ENCODE data around the gene FAM118B.

Gene FAM118B

DNA sequence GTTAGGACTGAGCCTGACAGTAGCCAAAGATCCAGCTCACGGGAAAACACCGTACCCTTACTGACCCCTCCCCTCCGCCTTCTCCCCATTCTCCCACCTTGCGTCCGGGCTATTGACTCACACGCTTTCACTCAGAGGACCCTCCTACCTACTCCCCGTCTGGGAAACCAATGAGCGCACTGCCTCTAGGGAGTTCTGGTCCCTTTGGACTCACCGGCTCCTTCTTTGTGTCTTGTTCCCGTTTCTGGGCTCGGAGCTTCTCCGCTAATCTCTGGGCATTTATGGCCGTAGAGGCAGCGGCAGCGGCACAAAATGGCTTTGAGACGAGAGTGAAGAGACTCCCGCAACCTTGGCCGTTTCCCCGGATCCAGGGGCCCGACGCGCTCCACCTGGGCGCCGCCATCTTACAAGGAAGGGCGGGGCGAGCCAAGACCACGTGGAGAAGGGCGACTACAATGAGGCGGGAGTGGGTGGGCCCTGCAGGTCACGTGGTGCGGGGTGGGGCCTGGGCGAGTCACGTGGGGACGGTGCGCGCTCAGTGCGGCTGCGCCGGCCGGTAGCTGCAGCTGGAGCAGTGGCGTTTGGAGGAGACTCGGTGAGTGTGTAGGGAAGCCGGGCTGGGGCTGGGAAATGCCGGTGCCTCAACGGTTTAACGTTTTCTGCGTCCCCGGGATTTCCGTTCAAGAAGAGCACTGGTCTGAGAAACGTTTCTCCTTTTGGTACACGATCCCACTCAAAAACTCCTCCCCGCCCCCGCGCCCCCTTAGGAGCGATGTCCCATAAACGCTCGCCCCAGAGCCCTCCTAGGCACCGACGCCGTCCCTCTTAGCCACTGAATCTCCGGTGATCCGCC is at the start of gene FAM118B, which contains the start of gene RPUSD4:
Gene FAM118B, plus strand, starts transcription at position 547 of the 853 bp plus-strand sequence. CDS start 23,220 bp downstream, outside the sequence.
Gene RPUSD4, minus strand, starts transcription at position 415 of the 853 bp plus-strand sequence. Its CDS starts 12 bp downstream, at position 403.
- DNase-seq = peak; percentile 99

DNA sequence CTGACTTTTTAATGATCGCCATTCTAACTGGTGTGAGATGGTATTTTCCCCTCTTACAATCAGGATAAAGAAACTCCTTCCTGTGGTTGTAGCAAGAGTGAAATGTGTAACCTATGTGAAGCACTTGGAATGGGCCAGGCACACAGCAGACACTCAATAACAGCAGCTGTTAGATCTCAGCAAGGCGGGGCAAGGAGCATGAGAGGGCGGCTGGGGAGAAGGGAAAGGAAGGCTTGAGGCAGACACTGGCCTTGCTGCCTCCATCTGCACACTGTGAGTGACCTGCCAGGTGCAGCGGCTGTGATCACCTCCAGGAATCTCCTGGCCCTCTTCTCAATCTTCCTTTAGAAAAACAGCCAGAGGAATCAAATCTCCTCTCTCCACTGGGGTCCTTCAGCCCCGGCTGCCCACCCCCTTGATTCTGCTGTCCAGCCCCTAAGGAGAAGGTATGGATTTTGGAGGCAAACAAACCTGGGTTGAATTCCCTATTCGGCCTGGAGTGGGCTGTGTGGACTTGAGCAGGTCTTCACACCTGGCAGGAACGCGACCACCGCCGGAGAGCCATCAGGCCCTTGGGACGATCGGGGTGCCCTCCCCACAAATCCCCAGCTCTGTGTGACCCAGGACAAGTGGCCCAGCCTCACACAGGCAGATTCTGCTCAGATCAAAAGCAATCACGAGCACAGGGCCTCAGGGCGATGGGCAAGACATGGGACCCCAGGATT is 49.1 kb upstream of the FAM118B start:
- DNase-seq = no peak

DNA sequence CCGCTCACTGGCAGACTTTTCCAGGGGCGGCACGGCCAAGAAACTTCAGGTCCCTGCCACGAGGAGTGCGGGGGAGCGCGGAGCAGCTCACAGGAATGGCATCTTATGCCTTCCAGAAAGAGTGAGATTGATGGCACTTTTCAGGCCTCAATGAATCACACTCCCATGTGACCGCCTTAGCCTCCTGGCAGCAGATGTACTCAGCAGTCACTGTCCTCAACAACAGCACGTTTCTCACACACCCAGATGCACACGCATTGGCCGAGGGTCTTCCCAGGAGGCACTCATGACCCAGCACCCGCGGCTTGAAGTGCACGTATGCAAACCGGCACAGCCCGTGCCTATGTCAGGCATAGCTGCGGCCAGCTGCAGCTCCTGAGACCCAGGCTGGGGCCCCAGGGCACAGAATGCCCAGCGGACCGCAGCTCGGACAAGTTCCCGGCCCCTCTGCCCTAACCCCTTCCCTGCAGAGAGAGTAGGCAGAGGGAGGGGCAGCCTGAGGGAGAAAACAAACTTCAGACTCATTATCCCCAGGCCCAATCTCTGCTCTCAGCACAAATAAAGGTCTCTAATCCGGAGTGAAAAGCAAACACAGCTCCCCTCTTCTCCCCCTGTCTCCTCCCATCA is 48.4 kb upstream of the FAM118B start:
- DNase-seq = peak; percentile 73

DNA sequence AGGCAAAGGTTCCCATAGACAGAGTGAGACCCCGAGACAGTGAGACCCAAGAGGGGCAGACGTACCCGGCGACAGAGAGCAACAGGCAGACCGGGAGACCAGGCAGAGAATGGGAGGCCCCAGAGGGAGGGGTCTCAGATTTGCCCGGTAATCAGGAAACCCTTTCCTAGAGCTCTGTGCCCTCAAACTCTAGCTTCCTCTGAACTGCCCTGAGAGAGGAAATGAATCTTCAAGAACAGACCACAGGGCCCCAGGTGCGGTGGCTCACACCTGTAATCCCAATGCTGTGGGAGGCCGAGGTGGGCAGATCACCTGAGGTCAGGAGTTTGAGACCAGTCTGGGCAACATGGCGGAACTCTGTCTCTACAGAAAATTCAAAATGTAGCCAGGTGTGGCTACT is 47.8 kb upstream of the FAM118B start:
- no peak for DNase-seq

DNA sequence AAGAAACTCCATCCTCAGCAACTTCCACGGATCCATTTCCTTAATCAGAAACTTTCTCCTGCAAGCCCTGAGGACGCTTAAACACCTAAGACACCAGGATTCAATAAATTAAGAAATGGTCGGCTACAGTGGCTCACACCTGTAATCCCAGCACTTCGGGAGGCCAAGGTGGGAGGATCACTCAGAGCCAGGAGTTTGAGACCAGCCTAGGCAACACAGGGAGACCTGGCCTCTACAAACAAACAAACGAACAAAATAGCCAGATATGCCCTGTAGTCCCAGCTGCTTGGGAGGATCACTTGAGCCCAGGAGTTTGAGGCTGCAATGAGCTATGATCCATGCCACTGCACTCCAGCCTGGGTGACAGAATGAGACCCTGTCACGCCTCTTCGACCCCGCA is 46.8 kb upstream of the FAM118B start:
- DNase-seq = no peak

DNA sequence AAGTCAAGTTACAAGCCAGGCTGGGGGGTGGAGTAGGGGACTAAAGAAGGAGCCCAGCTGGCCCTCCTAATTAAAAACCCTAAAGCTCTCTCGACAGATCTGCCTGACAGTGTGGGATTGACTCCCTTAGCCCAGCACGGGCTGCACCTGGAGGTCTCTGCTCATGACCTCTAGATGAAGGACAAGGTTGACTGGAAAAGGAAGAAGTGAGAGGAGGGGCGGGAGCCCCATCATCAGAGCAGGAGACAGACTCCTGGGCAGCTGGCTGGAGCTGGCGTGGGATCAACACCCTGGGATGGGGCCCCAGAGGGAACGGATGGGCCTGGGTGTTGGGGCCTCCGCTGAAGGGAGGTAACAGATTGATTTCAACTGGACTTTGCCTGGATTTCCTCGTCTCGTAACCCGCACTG is 46.3 kb upstream of the FAM118B start:
- DNase-seq = peak; percentile 48

DNA sequence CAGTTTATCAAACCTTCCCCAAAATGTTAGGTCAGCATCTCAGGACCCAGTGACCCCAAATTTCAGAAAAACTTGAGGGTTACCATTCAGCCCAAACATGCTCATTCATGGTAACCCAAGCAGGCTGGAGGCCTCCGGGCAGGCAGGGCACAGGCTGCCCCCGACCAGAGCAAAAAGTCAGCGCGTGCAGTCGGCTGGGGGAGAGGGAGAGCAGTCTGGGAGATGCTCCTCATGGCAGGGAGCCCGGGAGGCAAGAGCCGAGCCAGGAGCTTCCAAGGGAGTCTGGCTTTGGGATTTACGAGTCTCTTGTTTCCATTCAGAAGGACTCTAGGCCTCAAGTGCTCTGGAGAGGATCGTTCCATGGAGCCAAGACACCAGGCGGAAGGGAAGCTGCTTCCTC is 45.8 kb upstream of the FAM118B start:
- peak; percentile 74 for DNase-seq

DNA sequence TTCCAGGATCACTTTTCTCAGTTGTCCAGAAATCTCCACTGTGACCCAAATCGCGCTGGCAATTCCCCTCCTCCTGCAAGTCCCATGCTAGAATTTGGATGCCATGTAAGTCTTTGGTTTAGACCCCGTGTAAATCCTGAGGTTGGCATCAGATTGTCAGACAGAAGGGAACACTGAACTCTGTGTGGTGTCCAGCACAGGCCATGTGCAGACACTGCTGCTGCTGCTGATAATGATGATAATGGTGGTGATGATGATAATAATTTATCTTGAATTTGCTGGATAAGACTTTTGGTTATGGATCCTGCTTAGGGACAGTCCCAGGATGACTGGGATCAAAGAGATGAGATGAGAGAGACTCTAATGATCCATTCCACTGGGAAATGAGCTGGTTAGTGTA is 45.2 kb upstream of the FAM118B start:
- DNase-seq = no peak

DNA sequence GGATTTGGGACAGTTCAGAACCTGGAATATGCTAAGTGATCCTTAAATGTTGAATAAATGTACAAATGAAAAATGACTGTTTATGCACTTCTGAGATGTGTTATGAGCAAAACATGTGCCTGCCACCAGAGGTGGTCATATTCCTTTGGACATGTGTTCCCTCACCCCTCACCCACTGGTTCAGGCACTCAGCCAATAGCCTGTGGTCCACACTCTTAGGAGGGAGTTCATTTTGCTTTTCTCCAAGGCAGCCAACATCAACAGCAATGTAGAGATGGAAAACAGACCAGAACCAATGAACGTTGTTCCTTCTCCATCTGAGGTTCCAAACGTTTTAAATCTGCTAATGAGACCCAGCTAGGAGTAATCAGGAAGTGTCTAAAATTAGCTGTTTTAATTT is 44.1 kb upstream of the FAM118B start:
- DNase-seq = peak; percentile 55

DNA sequence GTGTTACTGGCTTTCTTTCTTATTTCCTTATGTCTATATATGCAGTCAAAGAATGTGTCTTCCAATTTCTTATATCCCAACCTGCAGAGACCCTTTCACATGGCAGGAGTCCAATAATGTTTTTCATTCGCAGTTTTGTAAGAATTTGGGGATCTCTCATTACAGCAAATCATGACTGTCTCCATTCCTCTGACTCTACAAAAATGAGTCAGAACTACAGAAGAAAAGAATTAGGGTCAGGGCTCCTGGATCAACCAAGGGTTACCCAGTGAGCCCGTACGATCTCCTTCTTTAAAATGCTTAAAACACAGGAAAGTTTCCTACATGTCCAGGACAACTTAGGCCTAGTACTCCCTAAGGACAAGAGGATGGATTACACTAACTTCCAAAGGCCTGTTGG is 42.3 kb upstream of the FAM118B start:
- no peak for DNase-seq

DNA sequence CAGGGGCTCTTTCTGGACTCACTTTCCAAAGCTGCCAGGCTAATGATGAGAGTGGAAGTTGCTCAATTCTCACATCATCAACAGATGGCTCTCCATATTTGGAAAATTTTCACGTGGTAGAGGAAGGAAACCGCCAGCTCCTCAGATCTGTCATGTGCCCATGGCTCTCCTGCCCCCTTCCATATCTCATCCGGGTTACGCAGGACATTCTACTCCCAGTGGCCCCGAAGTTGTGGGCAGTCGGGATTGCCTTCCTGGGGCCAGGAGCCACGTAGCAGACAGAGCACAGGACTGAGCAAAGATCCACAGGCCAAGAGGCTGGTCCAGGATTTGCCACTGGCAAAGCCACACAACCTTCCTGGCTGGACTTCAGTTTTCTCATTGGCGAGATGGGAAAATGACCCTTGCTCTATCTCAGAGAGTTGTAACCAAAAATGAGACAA is 39.0 kb upstream of the FAM118B start:
- DNase-seq = no peak

DNA sequence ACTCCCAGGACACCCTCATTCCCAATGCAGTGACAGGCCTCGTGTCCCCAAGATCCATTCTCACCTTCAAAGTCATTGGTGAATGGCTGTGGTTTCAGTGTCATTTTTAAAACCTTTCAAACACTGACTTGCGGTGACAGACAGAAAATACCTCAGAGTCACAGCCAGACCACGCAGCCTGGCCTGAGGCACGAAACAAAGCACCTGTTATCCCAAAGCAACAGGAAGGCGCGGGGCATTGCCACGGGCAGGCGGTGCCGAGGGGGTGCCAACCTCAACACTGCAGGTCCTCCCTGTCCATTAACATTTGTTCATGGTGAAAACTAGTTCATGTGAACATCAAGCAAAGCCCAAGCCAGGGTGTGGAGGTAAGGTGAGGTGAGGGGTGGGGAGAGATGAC is 38.3 kb upstream of the FAM118B start:
- no peak for DNase-seq

DNA sequence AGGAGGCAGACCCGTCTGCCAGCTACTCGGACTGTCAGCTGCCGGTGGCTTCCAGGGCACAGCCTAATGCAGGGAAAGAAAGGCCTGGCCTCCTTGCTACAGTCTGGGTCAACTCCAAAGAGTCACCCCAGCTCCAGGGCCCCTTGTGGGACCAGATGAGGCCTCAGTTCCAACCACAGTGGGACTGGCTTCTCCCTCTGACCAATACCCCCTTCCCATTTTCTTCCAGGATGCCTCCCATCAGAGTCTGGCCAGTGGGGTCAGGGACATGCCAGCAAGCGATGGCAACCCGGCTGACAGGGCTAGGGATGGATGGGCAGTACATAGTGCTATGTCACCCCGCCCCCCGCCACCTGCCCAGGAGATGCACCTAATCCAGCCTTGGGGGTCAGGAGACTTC is 36.8 kb upstream of the FAM118B start:
- DNase-seq = no peak

DNA sequence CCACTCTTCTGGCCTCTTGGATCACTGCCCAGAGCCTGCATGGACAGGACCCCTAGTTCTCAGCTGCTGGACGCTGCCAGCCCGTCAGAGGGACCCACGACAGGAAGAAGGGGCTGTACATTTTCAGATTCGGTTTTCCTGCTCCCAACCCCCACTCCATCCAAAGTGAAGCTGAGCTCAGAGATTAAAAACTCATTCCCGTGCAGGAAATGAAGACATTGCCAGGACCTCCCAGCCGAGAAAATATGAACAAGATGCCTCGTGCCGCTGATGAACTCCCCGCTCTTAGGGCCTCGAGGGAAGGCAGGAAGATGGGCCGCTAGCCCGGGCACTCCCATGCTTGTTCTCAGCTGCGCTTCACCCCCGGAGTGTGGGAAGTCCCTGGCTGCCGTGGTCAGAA is 36.2 kb upstream of the FAM118B start:
- peak; percentile 68 for DNase-seq

DNA sequence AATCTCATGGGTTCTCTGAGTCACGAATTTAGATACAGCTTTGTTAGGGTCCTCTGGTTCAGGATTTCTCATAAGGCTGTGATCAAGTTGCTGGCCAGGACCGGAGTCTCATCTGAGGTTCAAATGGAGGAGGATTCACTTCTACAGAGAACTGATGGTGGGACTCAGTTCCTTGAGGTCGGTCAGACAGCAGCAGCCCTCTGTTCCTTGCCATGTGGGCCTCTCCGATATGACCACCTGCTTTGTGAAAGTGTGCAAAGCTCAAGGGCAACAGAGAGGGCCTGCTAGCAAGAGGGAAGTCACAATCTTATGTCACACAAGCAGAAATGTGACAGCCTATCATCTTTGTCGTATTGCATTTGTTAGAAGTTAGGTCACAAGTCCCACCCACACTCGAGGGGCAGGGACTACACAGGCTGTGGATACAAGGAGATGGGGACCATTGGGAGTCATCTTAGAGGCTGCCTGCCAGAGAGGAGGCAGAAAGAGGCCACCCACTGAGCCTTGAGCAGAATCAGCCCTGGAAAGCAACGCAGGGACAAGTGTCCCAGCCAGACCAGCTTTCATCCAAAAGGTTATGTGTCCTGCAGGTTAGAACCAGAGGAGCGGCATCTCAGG is 34.6 kb upstream of the FAM118B start:
- no peak for DNase-seq

DNA sequence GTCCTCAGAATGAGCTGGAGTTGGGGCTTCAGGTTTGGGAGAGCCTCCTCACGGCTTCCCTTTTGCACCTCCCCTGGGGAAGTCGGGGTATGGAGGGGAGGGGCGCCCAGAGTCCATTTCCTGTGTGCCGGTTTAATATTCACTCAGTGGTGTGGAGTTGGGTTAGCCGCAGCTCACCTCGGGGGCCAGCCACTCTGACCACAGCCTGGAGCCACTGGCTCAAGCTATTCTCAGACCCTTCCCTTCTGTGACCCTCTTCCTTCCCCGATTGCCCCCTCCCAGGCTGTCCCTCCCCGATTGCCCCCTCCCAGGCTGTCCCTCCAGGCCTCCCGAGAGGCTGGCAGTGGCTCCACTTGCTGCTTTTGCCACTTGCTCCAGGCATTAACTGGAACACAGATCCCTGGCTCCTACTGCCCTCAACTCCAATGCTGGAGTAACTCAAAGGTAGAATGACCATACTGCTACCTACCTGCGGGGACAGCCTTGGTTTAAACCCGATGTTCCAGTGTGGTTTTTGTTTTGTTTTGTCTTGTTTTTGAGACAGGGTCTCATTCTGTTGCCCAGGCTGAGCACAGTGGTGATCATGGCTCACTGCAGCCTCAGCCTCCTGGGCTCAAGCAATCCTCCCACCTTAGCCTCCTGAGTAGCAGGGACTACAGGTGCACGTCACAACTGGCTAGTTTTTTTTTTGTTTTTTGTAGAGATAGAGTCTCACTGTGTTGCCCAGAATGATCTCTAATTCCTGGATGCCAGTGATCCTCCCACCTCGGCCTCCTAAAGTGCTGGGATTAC is 29.4 kb upstream of the FAM118B start:
- no peak for DNase-seq

DNA sequence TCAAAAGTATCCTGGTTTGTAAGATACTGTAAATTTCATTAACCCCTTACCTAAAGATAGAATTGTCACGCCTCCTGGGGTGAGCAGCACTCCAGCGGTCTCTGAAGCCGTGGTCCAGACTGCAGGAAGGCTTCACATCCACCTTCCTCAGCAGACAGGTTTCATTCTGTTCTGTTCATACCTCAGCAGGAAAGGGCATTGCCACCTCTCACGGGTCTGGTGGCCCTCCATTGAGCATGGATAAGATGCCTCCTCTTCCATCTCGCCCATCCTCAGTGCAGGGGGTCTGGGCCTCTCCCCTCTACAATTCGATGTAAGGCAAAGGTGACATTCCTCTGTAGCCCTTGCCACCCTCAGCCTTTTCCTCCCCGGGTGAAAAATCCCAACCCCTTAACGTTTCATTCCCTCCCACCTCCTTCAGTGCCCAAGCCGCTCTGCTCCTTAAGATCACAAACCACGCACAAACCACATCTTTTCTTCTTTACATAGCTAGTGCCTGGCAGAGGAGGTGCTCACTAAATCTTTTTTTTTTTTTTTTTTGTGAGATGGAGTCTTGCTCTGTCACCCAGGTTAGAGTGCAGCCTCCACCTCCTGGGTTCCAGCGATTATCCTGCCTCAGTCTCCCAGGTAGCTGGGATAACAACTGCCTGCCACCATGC is 28.7 kb upstream of the FAM118B start:
- no peak for DNase-seq

DNA sequence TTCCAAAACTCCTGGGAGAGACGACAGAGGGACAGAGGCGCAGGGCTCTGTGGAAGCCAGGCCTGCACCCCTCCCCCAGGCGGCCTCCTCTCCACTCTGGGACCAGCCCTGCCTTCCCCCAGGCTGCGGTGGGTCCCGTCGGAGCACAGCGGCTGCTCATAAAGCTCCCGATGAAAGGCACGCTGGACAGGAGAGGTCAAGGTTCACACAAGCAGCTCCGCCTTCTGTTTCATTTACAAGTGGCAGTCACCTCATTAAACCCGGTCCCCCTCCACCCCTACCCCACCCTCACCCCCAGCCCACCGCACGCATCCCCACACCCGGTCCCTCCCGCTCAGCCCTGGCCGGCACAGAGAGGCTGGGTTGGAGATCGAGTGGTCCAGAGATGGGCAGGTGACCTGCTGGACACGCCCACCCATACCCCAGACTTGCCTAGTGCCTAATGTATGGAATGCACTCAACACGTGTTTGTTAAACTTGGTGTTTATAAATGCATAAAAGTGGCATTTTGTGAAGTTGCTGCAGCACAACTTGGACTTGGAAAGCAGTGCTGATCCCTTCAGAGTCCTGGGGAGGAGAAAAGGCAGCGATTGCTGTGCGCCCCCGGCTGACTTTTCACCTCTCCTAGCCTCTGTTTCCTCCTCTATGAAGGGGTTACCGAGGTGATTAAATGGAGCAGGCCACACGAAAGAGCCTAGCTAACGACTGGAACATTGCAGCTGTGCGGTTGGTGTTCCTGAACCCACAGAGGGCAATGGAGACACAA is 26.1 kb upstream of the FAM118B start:
- DNase-seq = no peak

DNA sequence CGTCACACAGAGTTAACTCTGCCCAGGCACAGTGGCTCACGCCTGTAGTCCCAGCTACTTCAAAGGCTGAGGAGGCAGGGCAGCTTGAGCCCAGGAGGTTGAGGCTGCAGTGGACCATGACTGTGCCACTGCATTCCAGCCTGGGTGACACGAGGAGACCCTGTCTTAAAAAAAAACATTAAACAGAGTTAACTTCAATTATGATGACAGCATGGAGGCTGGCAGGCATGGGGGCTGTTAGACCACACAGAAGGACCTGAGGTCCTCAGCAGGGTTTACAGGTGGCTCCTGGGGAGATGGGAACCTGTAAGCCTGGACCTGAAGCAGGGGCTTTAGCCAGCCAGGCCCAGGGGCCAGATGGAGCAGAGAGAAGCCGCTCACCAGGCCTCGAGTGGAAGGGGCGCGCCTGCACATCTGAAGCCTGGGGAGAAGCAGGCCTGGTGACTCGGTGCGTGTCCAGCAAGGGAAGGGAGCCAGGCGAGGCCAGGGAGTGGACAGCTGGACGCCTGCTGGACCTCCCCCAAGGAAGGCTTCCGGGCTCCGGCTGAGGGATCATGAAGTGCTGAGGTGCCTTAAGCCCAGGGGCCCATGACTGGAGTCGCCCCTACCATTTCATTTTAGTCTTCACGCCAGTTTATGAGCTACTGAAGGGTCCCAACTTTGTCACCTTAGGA is 25.4 kb upstream of the FAM118B start:
- DNase-seq = no peak

Data from right hindlimb (tissue), 1 donor.